ENCODE results near the gene CNGB1. TPM values are rescaled to one million over a fixed set of nuclear protein-coding genes. Genes with fewer than 3 reads are reported as not detected.

The CNGB1 gene
- total RNA-seq, 2 donors from 2014 or later = 0.34 TPM; not detected in 1

DNA sequence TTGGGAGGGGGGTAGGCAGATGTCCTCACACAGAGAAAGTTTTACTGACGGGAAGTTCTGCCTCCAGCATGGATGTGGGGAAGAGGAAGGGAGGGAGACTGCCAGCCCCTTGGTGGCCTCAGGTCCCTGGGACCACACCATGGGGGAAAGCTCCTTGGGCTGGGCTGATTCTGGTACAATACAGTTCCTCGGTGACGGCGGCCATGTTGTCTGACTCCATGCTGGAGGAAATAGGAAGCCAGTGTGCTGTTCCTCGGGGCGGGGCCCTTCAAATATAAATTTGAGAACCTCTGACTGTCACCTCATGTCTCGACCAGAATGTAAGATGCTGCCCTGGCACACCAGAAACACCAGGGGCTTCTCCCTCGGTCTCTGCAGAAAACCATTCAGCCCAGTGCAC is 66.8 kb downstream of the CNGB1 start:
- TF ChIP-seq POLR2AphosphoS5 (IDR thresholded peaks at IDR 0.05) = no peak
- TF ChIP-seq, protein P1, sequence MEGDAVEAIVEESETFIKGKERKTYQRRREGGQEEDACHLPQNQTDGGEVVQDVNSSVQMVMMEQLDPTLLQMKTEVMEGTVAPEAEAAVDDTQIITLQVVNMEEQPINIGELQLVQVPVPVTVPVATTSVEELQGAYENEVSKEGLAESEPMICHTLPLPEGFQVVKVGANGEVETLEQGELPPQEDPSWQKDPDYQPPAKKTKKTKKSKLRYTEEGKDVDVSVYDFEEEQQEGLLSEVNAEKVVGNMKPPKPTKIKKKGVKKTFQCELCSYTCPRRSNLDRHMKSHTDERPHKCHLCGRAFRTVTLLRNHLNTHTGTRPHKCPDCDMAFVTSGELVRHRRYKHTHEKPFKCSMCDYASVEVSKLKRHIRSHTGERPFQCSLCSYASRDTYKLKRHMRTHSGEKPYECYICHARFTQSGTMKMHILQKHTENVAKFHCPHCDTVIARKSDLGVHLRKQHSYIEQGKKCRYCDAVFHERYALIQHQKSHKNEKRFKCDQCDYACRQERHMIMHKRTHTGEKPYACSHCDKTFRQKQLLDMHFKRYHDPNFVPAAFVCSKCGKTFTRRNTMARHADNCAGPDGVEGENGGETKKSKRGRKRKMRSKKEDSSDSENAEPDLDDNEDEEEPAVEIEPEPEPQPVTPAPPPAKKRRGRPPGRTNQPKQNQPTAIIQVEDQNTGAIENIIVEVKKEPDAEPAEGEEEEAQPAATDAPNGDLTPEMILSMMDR (IDR thresholded peaks at IDR 0.05) = no peak
- TF ChIP-seq POLR2A (IDR thresholded peaks at IDR 0.05) = no peak
- Histone ChIP-seq H3K4me3 (no peak overlapping the region), H3K36me3 (no peaks in the 10 kb centered on the region), H3K27ac (no peak overlapping the region), H3K9me3 (no peaks in the 10 kb centered on the region), H3K4me1 (replicated peaks) (no peaks in the 10 kb centered on the region), H3K27me3 (replicated peaks; ENCODE audit: insufficient read depth) (peaks cover 2% of the 10 kb centered on the region)
- DNase-seq (ENCODE audit: low spot score) = no peak
- WGBS = 64% methylated on average over 6 of the region's 8 CpGs
- intact Hi-C loops (cut with DNase I) = loop anchor here (10.0 kb wide), 1 partner anchor 221 kb away; the partner anchor contains the start of gene CFAP20

DNA sequence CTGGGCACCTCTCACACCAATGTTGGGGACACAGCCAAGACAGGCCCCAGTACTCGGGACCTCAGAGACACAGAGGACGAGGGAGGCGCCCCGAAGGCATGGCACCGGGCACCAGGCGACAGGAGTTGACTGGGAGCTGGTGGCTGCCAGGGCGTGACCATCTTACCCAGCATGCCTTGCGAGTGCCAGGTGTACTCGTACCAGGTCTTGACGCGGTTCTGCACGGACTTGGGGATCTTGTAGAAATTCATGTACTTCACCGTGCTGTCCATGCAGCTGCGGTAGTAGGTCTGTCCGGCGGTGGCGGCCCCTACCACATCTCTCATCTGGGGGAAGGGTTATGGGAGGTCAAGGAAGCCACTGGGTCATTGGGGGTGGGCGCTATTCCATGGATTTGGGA is 67.3 kb downstream of the CNGB1 start:
- Histone ChIP-seq H3K27me3 (replicated peaks; ENCODE audit: insufficient read depth) (peaks cover 2% of the 10 kb centered on the region), H3K4me1 (replicated peaks) (no peaks in the 10 kb centered on the region), H3K4me3 (no peak overlapping the region), H3K9me3 (no peaks in the 10 kb centered on the region), H3K27ac (no peak overlapping the region), H3K36me3 (no peaks in the 10 kb centered on the region)
- intact Hi-C loops (cut with DNase I) = loop anchor here (10.0 kb wide), 1 partner anchor 221 kb away; the partner anchor contains the start of gene CFAP20
- TF ChIP-seq, protein P1 (IDR thresholded peaks at IDR 0.05) = no peak
- TF ChIP-seq POLR2A (IDR thresholded peaks at IDR 0.05) = no peak
- DNase-seq (ENCODE audit: low spot score) = no peak
- WGBS = 66% methylated on average over 18 of the region's 18 CpGs

DNA sequence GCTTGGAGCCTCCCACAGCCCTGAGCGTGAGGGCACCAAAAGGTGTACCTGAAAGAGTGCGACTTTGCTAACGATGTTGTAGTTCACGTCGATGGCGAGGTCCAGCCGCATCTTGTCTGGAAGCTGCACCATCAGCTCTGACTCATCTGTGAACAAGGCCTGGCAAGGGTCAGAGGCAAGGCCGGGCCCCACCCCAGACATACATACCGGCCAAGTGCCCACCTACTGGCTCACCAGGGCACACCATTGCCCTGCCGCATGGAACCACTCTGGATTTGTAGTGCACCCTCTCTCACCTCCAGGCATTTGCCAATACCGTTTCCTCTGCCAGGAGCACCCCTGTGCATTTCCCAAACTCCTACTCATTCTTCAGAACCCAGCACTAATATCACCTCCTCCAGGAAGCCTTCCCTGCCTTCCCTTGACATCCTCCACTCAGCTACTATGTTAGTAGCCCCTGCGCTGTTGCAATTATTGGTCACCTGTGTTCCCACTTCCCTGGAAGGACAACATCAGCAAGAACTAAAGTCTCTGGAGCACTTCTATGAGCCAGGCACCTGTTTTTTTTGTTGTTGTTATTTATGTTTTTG is 69.4 kb downstream of the CNGB1 start:
- Histone ChIP-seq H3K36me3 (no peaks in the 10 kb centered on the region), H3K27ac (no peak overlapping the region), H3K4me1 (replicated peaks) (no peaks in the 10 kb centered on the region), H3K9me3 (no peaks in the 10 kb centered on the region), H3K4me3 (no peak overlapping the region), H3K27me3 (replicated peaks; ENCODE audit: insufficient read depth) (peaks cover 2% of the 10 kb centered on the region)
- no peak for DNase-seq (ENCODE audit: low spot score)
- intact Hi-C loops (cut with DNase I) = loop anchor here (10.0 kb wide), 1 partner anchor 223 kb away; the partner anchor contains the start of gene CFAP20
- TF ChIP-seq POLR2AphosphoS5 (IDR thresholded peaks at IDR 0.05) (no peak), POLR2A (IDR thresholded peaks at IDR 0.05) (no peak)
- TF ChIP-seq, protein P1 (IDR thresholded peaks at IDR 0.05) = no peak
- WGBS = 81% methylated on average over 12 of the region's 12 CpGs

DNA sequence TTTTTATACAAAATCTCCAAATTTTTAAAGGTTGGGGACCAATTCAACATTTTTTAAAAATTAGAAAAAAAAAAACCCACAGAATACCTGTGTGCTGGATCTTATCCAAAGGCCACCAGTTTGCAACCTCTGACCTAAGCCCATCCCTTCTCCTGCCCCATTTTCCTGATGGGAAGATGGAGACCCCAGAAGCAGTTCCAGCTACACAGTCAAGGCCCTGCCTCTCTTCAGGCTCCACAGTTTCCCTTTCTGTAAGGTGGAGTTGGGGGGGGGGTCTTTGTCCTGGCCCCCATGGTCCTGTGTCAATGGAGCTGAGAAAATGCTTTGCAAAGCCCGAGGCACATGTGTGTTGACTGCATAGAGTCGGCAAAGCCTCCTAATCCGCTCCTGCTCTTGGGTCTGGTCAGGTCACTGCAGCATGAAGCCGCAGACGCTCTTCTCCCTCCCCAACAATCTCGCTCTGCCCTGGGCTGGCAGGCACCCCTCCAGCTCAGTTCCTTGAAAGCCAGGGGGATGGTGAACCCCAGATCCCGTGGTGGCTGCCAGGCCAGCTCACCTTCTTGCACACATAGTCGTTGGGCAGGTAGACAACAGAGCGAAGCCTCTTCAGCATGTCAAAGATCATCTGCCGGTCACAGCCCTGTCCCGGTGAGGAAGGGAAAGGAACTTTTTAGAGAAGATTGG is 70.0 kb downstream of the CNGB1 start:
- Histone ChIP-seq H3K27me3 (replicated peaks; ENCODE audit: insufficient read depth) (peaks cover 2% of the 10 kb centered on the region), H3K4me3 (no peak overlapping the region), H3K9me3 (no peaks in the 10 kb centered on the region), H3K36me3 (no peaks in the 10 kb centered on the region), H3K27ac (no peak overlapping the region), H3K4me1 (replicated peaks) (no peaks in the 10 kb centered on the region)
- intact Hi-C loops (cut with DNase I) = loop anchor here (10.0 kb wide), 1 partner anchor 224 kb away; the partner anchor contains the start of gene CFAP20
- DNase-seq (ENCODE audit: low spot score) = no peak
- WGBS = 75% methylated on average over 11 of the region's 11 CpGs
- TF ChIP-seq POLR2A (IDR thresholded peaks at IDR 0.05) = no peak
- TF ChIP-seq, protein P1 (IDR thresholded peaks at IDR 0.05) = no peak
- no peak for TF ChIP-seq POLR2AphosphoS5 (IDR thresholded peaks at IDR 0.05)

All from prostate gland (tissue), 2 donors.